HepG2 (cell line): Measurements from ENCODE around the gene GNAL. TPM values are rescaled to one million over a fixed set of nuclear protein-coding genes. Genes with fewer than 3 reads are reported as not detected.

Experiments used
- ATAC-seq: fragments of 200-7000 bp; cut with Tn5 transposase; 3 replicates; pipeline ENCODE4 v1.9.1; 2020; ENCODE audit warnings: mild to moderate bottlenecking, moderate library complexity
- BruUV-seq: library from RNA; stranded (reverse); fragments of 400-500 nt; replicated peaks from 2 replicates; lab custom pipeline; 2021; lab: Mats Ljungman, UMichigan
- CTCF ChIA-PET: fragments of 300-600 bp; formaldehyde crosslinking; extraction: SDS; loops from one replicate; lab custom pipeline; 2021; ENCODE audit warnings: low total read pairs, inconsistent platforms, low intra/inter-chr PET ratio; lab: Yijun Ruan, JAX
- POLR2A ChIA-PET: fragments of 350-600 bp; sonication (Branson Sonifier 250); formaldehyde crosslinking; loops from one replicate; lab custom pipeline; 2020; ENCODE audit warnings: antibody characterized with exemption, inconsistent platforms; lab: Yijun Ruan, JAX
- DNase-seq: peaks from one replicate; pipeline ENCODE4 v3.0.0-alpha.2; 2015; ENCODE audit warnings: low spot score
- FAIRE-seq: peaks from 3 replicates; lab custom pipeline; 2011; peaks lifted over from hg19 to GRCh38; lab: Jason Lieb, UNC
- H2AFZ ChIP-seq: one replicate; pipeline ENCODE4 v1.6.1; 2011; ENCODE audit warnings: low read length, inconsistent platforms
- H3K27ac ChIP-seq: fragments of 300-600 bp; 3 replicates; pipeline ENCODE4 v1.8.0; 2011; ENCODE audit warnings: mixed run types, mild to moderate bottlenecking, mixed read lengths, low read length, inconsistent platforms; ENCODE audit not compliant: insufficient read depth; ENCODE audit errors: extremely low read length
- H3K27me3 ChIP-seq, 2 experiments: fragments of 200-600 bp in 1 of 2; 2 replicates in 1 of 2; 3 replicates in 1 of 2; pipeline versions ENCODE4 v1.6.0 to v1.8.0; 2011; ENCODE audit warnings: low read length in 2 of 2, mild to moderate bottlenecking in 2 of 2, moderate library complexity in 2 of 2, inconsistent platforms in 1 of 2; ENCODE audit not compliant: insufficient read depth in 2 of 2, control insufficient read depth in 1 of 2
- H3K36me3 ChIP-seq, 2 experiments: fragments of 200-600 bp in 1 of 2; replicated peaks in 1 of 2; 2 replicates in 1 of 2; 3 replicates in 1 of 2; pipeline versions ENCODE4 v1.5.1 to v1.8.0; 2011; ENCODE audit warnings: low read length in 2 of 2, inconsistent platforms in 1 of 2; ENCODE audit not compliant: insufficient read depth in 2 of 2, control insufficient read depth in 1 of 2
- H3K4me1 ChIP-seq: 2 replicates; pipeline ENCODE4 v1.5.1; 2012; ENCODE audit warnings: low read length, inconsistent platforms; ENCODE audit not compliant: insufficient read depth
- H3K4me2 ChIP-seq: 2 replicates; pipeline ENCODE4 v1.6.0; 2011; ENCODE audit warnings: low read depth, low read length, inconsistent platforms
- H3K4me3 ChIP-seq, 3 experiments: fragments of 200-600 bp in 1 of 3; sonication (generic), shearing (Covaris generic) in 1 of 3; replicated peaks in 1 of 3; 2 replicates each; pipeline ENCODE4 v1.5.1; 2011 to 2016; ENCODE audit warnings: low read length in 3 of 3, inconsistent platforms in 2 of 3, low read depth in 2 of 3, mild to moderate bottlenecking in 2 of 3, control low read depth in 1 of 3, mixed read lengths in 1 of 3; ENCODE audit not compliant: insufficient read depth in 1 of 3
- H3K79me2 ChIP-seq: one replicate; pipeline ENCODE4 v1.6.1; 2011; ENCODE audit warnings: low read length, inconsistent platforms; ENCODE audit not compliant: insufficient read depth
- H3K9ac ChIP-seq: 2 replicates; pipeline ENCODE4 v1.6.0; 2011; ENCODE audit warnings: mild to moderate bottlenecking, low read depth, low read length, inconsistent platforms; ENCODE audit not compliant: insufficient read depth
- H3K9me3 ChIP-seq: 2 replicates; pipeline ENCODE4 v1.5.1; 2012; ENCODE audit warnings: mild to moderate bottlenecking, low read length
- H4K20me1 ChIP-seq: 2 replicates; pipeline ENCODE4 v1.6.0; 2011; ENCODE audit warnings: inconsistent platforms, mild to moderate bottlenecking, low read length, moderate library complexity; ENCODE audit not compliant: insufficient read depth
- ARNTL ChIP-seq: sonication (generic); formaldehyde crosslinking; IDR thresholded peaks from 2 replicates; pipeline ENCODE4 v1.4.0; 2020; ENCODE audit warnings: mild to moderate bottlenecking, missing genetic modification reagents
- BCL6 ChIP-seq: IDR thresholded peaks from 2 replicates; pipeline ENCODE4 v1.6.1; 2016; ENCODE audit warnings: missing genetic modification reagents, missing compliant biosample characterization
- IKZF4 ChIP-seq: sonication (generic); formaldehyde crosslinking; IDR thresholded peaks from 2 replicates; pipeline ENCODE4 v1.5.1; 2020; ENCODE audit warnings: borderline replicate concordance, mild to moderate bottlenecking, low read depth, missing genetic modification reagents; ENCODE audit errors: not compliant biosample characterization
- KDM5A ChIP-seq: fragments of 200-600 bp; sonication (generic); IDR thresholded peaks from 2 replicates; pipeline ENCODE4 v1.7.0; 2018; ENCODE audit warnings: antibody characterized with exemption, mild to moderate bottlenecking, low read length, borderline replicate concordance
- PHB2 ChIP-seq: fragments of 450-650 bp; IDR thresholded peaks from 2 replicates; pipeline ENCODE4 v1.6.1; 2018; ENCODE audit not compliant: partially characterized antibody
- RAD51 ChIP-seq: fragments of 450-650 bp; IDR thresholded peaks from 2 replicates; pipeline ENCODE4 v1.6.1; 2016; ENCODE audit warnings: borderline replicate concordance
- RARA ChIP-seq: IDR thresholded peaks from 2 replicates; pipeline ENCODE4 v1.6.1; 2016; ENCODE audit warnings: missing genetic modification reagents, missing compliant biosample characterization
- SKI ChIP-seq: fragments of 450-650 bp; IDR thresholded peaks from one replicate; pipeline ENCODE4 v1.6.1; 2018; ENCODE audit warnings: mild to moderate bottlenecking; ENCODE audit not compliant: partially characterized antibody
- TEAD3 ChIP-seq: optimal IDR thresholded peaks from 2 replicates; pipeline ENCODE3; 2016; ENCODE audit warnings: borderline replicate concordance
- THAP11 ChIP-seq: IDR thresholded peaks from 2 replicates; pipeline ENCODE4 v1.6.1; 2016; ENCODE audit warnings: missing biosample characterization, missing genetic modification reagents
- YEATS2 ChIP-seq: sonication (generic); formaldehyde crosslinking; IDR thresholded peaks from 2 replicates; pipeline ENCODE4 v1.4.0; 2020; ENCODE audit warnings: missing genetic modification reagents, borderline replicate concordance
- ZNF343 ChIP-seq: sonication (generic); formaldehyde crosslinking; IDR thresholded peaks from 2 replicates; pipeline ENCODE4 v1.4.0; 2020; ENCODE audit warnings: mild to moderate bottlenecking, missing genetic modification reagents
- ZNF484 ChIP-seq: sonication (generic); formaldehyde crosslinking; IDR thresholded peaks from 2 replicates; pipeline ENCODE4 v1.5.1; 2020; ENCODE audit warnings: mild to moderate bottlenecking, low read depth, missing genetic modification reagents, borderline replicate concordance
- ZNF572 ChIP-seq: sonication (generic); formaldehyde crosslinking; IDR thresholded peaks from 2 replicates; pipeline ENCODE4 v1.5.1; 2020; ENCODE audit warnings: mild to moderate bottlenecking, missing genetic modification reagents
- ZNF720 ChIP-seq: sonication (generic); formaldehyde crosslinking; IDR thresholded peaks from 2 replicates; pipeline ENCODE4 v1.4.0; 2020; ENCODE audit warnings: missing genetic modification reagents
- WGBS: methylation state at CpG from one replicate; pipeline ENCODE4 v1.1.6; 2017; ENCODE audit warnings: low lambda C conversion rate; 5-methylcytosine and 5-hydroxymethylcytosine counted together
- in situ Hi-C: cut with HindIII; loops from 2 replicates; pipeline ENCODE4 v1.10.0; 2017; ENCODE audit warnings: low pct_unique_long_range_greater_than_20kb; ENCODE audit not compliant: extremely low pct_ligation_motif_present
- intact Hi-C: fragments of 100-400 bp; cut with micrococcal nuclease; formaldehyde crosslinking; loops from one replicate; pipeline ENCODE4 v1.10.0; 2022; ENCODE audit not compliant: unreplicated experiment
- polyA plus RNA-seq, 8 experiments: library from polyadenylated mRNA; depleted of rRNA in 3 of 8; stranded (reverse) in 7 of 8; unstranded in 1 of 8; fragments of >200 nt; fragmentation: Illumina TruSeq in 4 of 8; extraction: Trizol in 4 of 8; gene quantifications; 2 replicates each; pipeline versions ENCODE4 v1.2.1 to v1.2.3, GENCODE V29; 2011 to 2016; ENCODE audit warnings: low read depth in 4 of 8, missing spikeins in 1 of 8, mixed read lengths in 1 of 8; ENCODE audit not compliant: insufficient read depth in 1 of 8
- total RNA-seq, 5 experiments: library from RNA; depleted of rRNA; stranded (reverse); fragments of >200 nt; fragmentation: Illumina TruSeq; extraction: Trizol; gene quantifications; 2 replicates each; pipeline ENCODE4 v1.2.3, GENCODE V29; 2016; ENCODE audit warnings: low read depth in 1 of 5
- TF ChIP-seq, protein P1 (sequence below): sonication (generic); formaldehyde crosslinking; IDR thresholded peaks from 2 replicates; pipeline ENCODE4 v1.4.0; 2020; ENCODE audit warnings: low read depth, mild to moderate bottlenecking, missing genetic modification reagents
- TF ChIP-seq, protein P2 (sequence below): sonication (generic); formaldehyde crosslinking; IDR thresholded peaks from 2 replicates; pipeline ENCODE4 v1.4.0; 2020; ENCODE audit warnings: mild to moderate bottlenecking, missing genetic modification reagents
- TF ChIP-seq, protein P3 (sequence below): IDR thresholded peaks from 2 replicates; pipeline ENCODE4 v1.6.1; 2016
- TF ChIP-seq, protein P4 (sequence below), 2 experiments: IDR thresholded peaks; 2 replicates each; pipeline ENCODE4 v1.6.1; 2011 to 2012; ENCODE audit warnings: low read length in 2 of 2, borderline replicate concordance in 1 of 2, low read depth in 1 of 2, mild to moderate bottlenecking in 1 of 2, moderate library complexity in 1 of 2

Gene GNAL
- total and polyA plus RNA-seq, 2 of the 13 experiments (the other 11 are each of a cell fraction or from before 2014, with no cell fraction given), result 0.87 to 1.4 TPM

DNA sequence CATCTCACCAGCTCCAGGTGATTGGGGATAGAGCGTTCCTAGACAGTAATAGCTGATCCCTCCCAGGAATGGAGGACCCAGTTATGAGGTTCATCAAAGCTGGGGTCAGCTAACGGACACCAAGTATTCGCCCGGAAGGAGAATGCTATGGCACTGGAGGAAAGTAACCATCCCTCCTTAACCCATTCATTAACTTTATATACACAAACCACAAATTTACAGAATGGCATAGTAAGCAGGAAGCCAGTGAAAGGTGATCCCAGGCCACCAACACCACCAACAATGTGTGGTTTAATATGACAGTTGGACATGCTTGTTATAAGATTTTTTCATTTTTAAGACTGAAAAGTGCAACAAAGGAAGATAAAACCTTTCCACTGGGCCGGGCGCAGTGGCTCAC lies 106.9 kb downstream of the GNAL start (continued):
- TF ChIP-seq, protein P1, sequence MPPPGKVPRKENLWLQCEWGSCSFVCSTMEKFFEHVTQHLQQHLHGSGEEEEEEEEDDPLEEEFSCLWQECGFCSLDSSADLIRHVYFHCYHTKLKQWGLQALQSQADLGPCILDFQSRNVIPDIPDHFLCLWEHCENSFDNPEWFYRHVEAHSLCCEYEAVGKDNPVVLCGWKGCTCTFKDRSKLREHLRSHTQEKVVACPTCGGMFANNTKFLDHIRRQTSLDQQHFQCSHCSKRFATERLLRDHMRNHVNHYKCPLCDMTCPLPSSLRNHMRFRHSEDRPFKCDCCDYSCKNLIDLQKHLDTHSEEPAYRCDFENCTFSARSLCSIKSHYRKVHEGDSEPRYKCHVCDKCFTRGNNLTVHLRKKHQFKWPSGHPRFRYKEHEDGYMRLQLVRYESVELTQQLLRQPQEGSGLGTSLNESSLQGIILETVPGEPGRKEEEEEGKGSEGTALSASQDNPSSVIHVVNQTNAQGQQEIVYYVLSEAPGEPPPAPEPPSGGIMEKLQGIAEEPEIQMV (CRISPR knock-in tag), result no peak
- TF ChIP-seq RAD51, result no peak
- no peak for TF ChIP-seq ZNF572
- TF ChIP-seq, all 625 proteins: peak for 0

DNA sequence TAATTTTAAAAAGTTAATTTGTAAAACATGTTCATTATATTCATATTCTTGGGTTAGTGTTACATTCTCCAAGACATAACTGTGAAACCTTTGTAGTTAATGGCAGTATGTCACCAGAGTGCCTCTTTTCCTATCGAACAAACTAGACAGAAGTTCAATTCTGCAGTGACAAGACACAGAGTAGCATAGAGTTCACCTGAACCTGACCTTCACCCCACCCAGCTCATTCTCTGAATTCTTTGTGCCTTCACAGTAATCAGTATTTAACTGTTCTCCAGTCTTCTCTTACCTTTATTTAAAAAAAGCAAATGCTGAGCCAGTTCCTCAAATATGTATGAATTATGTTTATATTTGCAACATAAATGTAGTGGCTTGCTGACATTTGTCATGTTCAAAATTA lies 109.2 kb downstream of the GNAL start:
- no peak for FAIRE-seq
- TF ChIP-seq, protein P2, sequence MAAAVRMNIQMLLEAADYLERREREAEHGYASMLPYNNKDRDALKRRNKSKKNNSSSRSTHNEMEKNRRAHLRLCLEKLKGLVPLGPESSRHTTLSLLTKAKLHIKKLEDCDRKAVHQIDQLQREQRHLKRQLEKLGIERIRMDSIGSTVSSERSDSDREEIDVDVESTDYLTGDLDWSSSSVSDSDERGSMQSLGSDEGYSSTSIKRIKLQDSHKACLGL (CRISPR knock-in tag), result no peak
- no peak for TF ChIP-seq KDM5A
- peak; percentile 52 for TF ChIP-seq SKI
- no peak for TF ChIP-seq YEATS2 (CRISPR knock-in tag)
- TF ChIP-seq, protein P3, sequence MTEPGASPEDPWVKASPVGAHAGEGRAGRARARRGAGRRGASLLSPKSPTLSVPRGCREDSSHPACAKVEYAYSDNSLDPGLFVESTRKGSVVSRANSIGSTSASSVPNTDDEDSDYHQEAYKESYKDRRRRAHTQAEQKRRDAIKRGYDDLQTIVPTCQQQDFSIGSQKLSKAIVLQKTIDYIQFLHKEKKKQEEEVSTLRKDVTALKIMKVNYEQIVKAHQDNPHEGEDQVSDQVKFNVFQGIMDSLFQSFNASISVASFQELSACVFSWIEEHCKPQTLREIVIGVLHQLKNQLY (CRISPR knock-in tag), result no peak
- peak; percentile 72 for TF ChIP-seq RARA (CRISPR knock-in tag)
- no peak for TF ChIP-seq PHB2
- no peak for TF ChIP-seq ZNF720 (CRISPR knock-in tag)
- no peak for TF ChIP-seq ARNTL (CRISPR knock-in tag)
- TF ChIP-seq BCL6 (CRISPR knock-in tag), result no peak
- no peak for TF ChIP-seq THAP11 (CRISPR knock-in tag)
- no peak for TF ChIP-seq ZNF484 (CRISPR knock-in tag)
- TF ChIP-seq, protein P4, sequence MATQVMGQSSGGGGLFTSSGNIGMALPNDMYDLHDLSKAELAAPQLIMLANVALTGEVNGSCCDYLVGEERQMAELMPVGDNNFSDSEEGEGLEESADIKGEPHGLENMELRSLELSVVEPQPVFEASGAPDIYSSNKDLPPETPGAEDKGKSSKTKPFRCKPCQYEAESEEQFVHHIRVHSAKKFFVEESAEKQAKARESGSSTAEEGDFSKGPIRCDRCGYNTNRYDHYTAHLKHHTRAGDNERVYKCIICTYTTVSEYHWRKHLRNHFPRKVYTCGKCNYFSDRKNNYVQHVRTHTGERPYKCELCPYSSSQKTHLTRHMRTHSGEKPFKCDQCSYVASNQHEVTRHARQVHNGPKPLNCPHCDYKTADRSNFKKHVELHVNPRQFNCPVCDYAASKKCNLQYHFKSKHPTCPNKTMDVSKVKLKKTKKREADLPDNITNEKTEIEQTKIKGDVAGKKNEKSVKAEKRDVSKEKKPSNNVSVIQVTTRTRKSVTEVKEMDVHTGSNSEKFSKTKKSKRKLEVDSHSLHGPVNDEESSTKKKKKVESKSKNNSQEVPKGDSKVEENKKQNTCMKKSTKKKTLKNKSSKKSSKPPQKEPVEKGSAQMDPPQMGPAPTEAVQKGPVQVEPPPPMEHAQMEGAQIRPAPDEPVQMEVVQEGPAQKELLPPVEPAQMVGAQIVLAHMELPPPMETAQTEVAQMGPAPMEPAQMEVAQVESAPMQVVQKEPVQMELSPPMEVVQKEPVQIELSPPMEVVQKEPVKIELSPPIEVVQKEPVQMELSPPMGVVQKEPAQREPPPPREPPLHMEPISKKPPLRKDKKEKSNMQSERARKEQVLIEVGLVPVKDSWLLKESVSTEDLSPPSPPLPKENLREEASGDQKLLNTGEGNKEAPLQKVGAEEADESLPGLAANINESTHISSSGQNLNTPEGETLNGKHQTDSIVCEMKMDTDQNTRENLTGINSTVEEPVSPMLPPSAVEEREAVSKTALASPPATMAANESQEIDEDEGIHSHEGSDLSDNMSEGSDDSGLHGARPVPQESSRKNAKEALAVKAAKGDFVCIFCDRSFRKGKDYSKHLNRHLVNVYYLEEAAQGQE (IDR thresholded peaks at IDR 0.05; ENCODE audit: borderline replicate concordance in 1 of 2, low read depth in 1 of 2, low read length in 2 of 2), result no peak
- TF ChIP-seq IKZF4 (CRISPR knock-in tag), result no peak
- peak; percentile 13 for TF ChIP-seq TEAD3 (CRISPR knock-in tag)
- TF ChIP-seq ZNF343, result no peak

More for the DNA sequence above, 109.2 kb downstream of the GNAL start:
- DNase-seq, result peak; percentile 30
- no peak overlapping the region for H3K4me3 ChIP-seq
- no peaks in the 10 kb centered on the region for H4K20me1 ChIP-seq
- no peaks in the 10 kb centered on the region for H3K79me2 ChIP-seq
- no peak overlapping the region for H2AFZ ChIP-seq
- H3K9ac ChIP-seq, result no peak overlapping the region
- WGBS, result 0% methylated on average over 1 of the region's 1 CpG
- H3K27me3 ChIP-seq, result peaks cover 2 to 5% of the 10 kb centered on the region in 2 experiments; a peak in 1 of 5 replicates
- ChIA-PET CTCF (no interaction called here), POLR2A (no interaction called here)
- no TSS peak for BruUV-seq
- no peaks in the 10 kb centered on the region for H3K36me3 ChIP-seq
- no peaks in the 10 kb centered on the region for H3K9me3 ChIP-seq
- H3K4me2 ChIP-seq, result no peak overlapping the region
- intact Hi-C loops (no loop called here), in situ Hi-C loops (no loop called here)
- ATAC-seq, result peak; percentile 29; the same call in 1 of the 3 replicates
- no peak overlapping the region for H3K27ac ChIP-seq
- H3K4me1 ChIP-seq, result peaks cover 4% of the 10 kb centered on the region; the same call in 1 of the 2 replicates
